Activated naive CD4-positive, alpha-beta T cell treated with anti-CD3 and anti-CD28 coated beads, Interleukin-2, amount 50 U/mL, for 72 hours (primary cell): ENCODE measurements around the gene RRM2. TPM values are rescaled to one million over a fixed set of nuclear protein-coding genes. Genes with fewer than 3 reads are reported as not detected.
"Not testable (repeated sequence)": the region's sequence is repeated elsewhere in the genome, so short reads cannot be mapped to it uniquely, and the experiment has no call there.

Experiments used
- ATAC-seq, 2 donors: fragments of 150-1000 bp; cut with Tn5 transposase; 2 replicates each; pipeline ENCODE4 v1.10.0; 2021; ENCODE audit warnings: mild to moderate bottlenecking in 2 of 2, moderate library complexity in 2 of 2
- DNase-seq, 2 donors: peaks; one replicate each; pipeline ENCODE4 v3.0.0; 2021 to 2022; ENCODE audit warnings: low spot score in 2 of 2
- H3K27ac Mint-ChIP-seq, 2 donors: one replicate each; pipeline ENCODE4 v1.8.0; 2022; ENCODE audit warnings: mild to moderate bottlenecking in 2 of 2, mixed read lengths in 2 of 2
- H3K36me3 Mint-ChIP-seq, 2 donors: one replicate each; pipeline ENCODE4 v1.8.0; 2022; ENCODE audit warnings: mixed read lengths in 2 of 2
- H3K9me3 Mint-ChIP-seq, 2 donors: one replicate each; pipeline ENCODE4 v1.8.0; 2022; ENCODE audit warnings: mixed read lengths in 2 of 2
- total RNA-seq, 2 donors: library from RNA; stranded (reverse); gene quantifications; one replicate each; pipeline ENCODE4 v1.2.3, GENCODE V29; 2022

Gene RRM2
- total RNA-seq, 2 donors from 2014 or later = 413 to 682 TPM

DNA sequence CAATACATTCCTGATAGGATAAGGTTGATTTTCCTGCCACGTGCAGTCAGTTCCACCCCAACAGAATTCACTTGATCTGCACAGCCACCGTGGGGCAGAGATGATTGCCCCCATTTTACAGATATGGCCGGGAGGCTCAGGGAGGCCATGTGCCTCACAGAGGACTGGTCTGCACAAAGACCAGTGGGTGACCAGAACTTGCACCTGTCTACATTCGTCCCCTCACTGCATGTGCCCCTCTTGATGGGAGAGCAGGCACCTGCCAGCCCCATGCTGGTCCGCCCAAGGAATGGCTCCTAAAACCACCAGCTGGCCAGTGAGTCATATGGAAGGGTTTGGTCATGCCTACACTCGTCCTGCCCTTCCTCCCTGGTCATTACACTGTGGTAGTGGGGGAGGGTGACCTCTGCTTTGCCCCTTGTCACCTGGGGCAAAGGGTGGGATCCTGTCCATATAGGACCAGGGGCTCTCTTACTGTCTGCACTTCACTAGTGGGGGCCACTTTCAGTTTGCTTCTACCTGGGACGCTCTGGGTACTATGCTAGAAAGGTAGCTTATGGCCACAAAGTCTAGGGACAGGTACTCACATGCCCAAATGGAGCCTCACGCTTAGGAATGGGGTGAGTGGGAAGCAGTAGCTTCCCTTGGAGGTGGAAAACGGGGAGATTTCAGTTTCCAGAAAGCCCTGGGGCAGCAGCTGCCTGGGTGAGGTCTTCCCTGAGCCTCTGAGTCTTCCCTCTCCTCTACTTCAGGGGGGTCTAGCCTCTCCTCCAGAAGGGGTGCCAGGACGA, 14.7 kb downstream of the RRM2 start:
- ATAC-seq = peak; percentile 9 to 43
- DNase-seq = no peak
- Mint-ChIP-seq H3K36me3 (peaks cover 10 to 16% of the 10 kb centered on the region in 2 donors), H3K9me3 (no peaks in the 10 kb centered on the region), H3K27ac (peak overlapping the region in 1 of 2 donors; percentile 31)

DNA sequence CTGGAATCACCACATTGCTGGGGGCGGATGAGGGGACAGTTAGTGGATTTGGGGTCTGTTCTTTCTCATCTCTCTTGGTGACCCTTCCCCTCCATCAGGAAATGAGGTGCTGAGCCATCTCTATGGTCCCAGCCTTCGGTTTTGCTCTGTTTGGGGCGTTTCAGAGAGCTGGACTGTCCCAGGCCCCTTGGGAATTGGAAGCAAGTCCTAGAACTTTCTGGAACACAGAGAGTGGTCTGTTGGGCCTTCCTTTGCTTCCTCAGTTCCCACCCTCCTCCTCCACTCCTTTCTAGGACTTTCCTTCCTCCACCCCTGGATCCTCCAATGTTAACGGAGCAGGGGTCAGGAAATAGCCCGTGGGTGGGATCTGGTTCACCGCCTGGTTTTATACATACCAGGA, 17.0 kb downstream of the RRM2 start:
- DNase-seq (no peak), ATAC-seq (no peak)
- Mint-ChIP-seq H3K27ac (peak overlapping the region in 1 of 2 donors; percentile 0), H3K9me3 (no peaks in the 10 kb centered on the region), H3K36me3 (peaks cover 5 to 25% of the 10 kb centered on the region in 2 donors)

DNA sequence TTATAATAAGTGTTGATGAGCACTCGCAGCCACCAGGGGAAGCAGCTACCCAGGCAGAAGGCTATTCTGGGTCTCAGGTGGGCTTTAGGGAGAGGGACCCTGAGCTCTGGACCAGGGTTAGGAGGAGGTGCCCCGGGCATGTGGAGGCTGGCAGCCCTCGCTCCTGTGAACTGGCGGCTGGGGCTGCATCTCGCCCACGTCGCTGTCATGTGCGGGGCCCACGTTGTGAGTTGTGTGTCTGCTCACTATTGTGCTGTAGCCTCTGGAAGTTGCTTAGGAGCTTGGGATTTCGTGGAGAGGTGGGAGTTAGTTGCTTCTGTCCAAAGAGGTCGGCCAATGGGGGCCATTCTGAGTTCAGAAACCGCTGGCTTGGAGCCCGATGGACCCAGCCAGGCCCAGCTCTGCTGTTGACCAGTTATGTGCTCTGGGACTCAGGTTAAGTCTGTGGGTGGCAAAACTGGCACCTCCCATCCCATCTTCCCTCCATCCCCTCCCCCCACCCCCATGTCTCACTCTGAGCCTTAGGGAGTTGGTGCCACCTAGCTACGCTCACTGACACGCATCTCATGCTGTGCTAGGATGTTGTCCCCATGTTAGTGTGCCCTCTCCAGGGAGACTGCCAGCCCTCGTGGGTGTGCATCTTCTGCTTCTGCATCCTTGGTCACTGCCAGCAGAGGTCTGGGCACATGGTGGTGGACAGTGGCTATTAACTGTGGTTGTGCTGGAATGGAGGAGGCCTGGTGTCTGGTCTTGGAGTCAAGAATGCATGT, 18.5 kb downstream of the RRM2 start:
- peak overlapping the region; percentile 10 to 45 for H3K27ac Mint-ChIP-seq
- peaks cover 5 to 36% of the 10 kb centered on the region in 2 donors for H3K36me3 Mint-ChIP-seq
- no peak for ATAC-seq
- DNase-seq = no peak
- no peaks in the 10 kb centered on the region for H3K9me3 Mint-ChIP-seq

GRCh38 chr2:10141736-10142639, 19.4 kb downstream of the RRM2 start:
- ATAC-seq = peak; percentile 40 to 62
- Mint-ChIP-seq H3K27ac (peak overlapping the region; percentile 10 to 45), H3K9me3 (no peaks in the 10 kb centered on the region), H3K36me3 (peaks cover 5 to 36% of the 10 kb centered on the region in 2 donors)
- peak in 1 of 2 donors; percentile 45 for DNase-seq

GRCh38 chr2:10142640-10142965, 20.1 kb downstream of the RRM2 start:
- H3K27ac Mint-ChIP-seq = peak overlapping the region in 1 of 2 donors; percentile 55
- DNase-seq (no peak), ATAC-seq (no peak)
- no peaks in the 10 kb centered on the region for H3K9me3 Mint-ChIP-seq
- H3K36me3 Mint-ChIP-seq = peaks cover 5 to 36% of the 10 kb centered on the region in 2 donors

GRCh38 chr2:10144771-10145518, 22.4 kb downstream of the RRM2 start:
- Mint-ChIP-seq H3K9me3 (no peaks in the 10 kb centered on the region), H3K36me3 (peaks cover 12 to 50% of the 10 kb centered on the region in 2 donors), H3K27ac (peak overlapping the region; percentile 21 to 81)

DNA sequence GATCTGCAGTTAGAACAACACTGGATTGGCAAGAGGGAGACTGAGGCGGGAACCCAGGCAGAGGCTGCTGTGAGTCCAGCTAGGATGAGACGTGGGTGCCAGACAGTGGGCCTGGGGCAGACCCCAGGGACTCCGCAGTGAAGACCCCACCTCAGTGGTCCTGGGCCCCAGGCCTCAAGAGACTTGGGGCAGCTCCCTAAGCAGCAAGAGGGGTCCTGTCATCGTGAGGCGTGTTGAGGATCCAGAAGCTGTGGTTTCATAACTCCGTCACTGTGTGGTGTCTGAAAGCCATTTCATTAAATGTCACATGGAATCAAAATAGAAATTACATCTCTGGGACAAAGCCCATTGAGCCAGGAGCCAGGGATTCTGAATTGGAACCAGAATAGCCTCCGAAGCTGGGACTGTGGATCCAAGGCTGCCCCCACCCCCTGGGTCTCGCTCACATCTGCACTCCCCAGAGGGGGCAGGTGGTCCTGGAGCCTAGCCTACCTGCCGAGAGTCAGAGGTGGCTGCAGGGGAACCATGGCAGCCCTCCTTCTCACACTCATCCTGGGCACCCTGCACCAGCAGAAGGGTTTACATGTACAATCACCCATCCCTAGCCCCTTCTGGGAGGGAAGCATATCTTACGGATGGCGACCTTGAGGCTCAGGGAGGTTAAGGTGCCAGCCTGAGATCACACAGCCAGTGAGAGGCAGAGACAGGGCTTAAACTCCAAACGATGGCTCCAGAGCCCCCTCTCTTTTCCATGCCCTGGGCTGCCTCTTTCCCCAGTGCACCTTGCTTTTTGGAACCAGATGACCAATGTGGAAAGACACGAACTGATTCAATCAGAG, 23.2 kb downstream of the RRM2 start:
- no peak for ATAC-seq
- Mint-ChIP-seq H3K27ac (peak overlapping the region in 1 of 2 donors; percentile 21), H3K36me3 (peaks cover 16 to 57% of the 10 kb centered on the region in 2 donors), H3K9me3 (no peaks in the 10 kb centered on the region)
- no peak for DNase-seq

More at GRCh38 chr2:10144771-10145518, 22.4 kb downstream of the RRM2 start:
- ATAC-seq (no peak), DNase-seq (no peak)

DNA sequence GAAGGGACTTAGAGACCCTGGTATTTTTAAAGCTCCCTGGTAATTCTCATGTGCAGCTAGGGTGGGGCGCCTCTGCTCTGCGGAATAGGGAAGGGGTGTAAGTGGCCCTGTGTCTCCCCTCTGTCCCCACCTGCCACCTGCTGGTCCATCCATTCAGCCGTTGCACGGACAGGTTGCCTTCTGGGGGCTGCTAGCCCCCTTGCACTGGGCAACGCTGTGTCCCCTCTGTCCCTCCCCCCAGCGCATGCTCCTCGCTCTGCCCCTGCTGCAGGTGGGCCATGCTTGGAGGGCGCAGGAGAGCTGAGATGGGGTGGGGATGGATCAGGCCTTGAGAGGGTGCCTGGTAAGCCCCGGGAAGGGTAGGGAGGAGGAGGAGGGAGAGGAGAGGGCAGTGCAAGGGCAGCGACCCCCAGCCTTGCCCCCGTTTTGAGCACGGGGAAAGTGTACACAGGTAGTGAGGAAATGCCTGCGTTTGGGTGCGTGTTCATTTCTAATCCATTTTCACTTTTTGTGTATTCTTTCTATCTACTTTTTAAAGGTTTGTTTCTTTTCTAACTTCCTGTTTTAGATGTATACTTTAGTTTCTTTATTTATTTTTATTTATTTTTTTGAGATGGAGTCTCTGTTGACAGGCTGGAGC, 23.9 kb downstream of the RRM2 start:
- DNase-seq (no peak), ATAC-seq (no peak)
- peaks cover 15 to 56% of the 10 kb centered on the region in 2 donors for H3K36me3 Mint-ChIP-seq
- no peak overlapping the region for H3K27ac Mint-ChIP-seq
- no peaks in the 10 kb centered on the region for H3K9me3 Mint-ChIP-seq

- ATAC-seq, H3K27ac Mint-ChIP-seq, DNase-seq, H3K9me3 Mint-ChIP-seq: not testable (repeated sequence)
- peaks cover 12 to 50% of the 10 kb centered on the region in 2 donors for H3K36me3 Mint-ChIP-seq
Measured at GRCh38 chr2:10147050-10147660, 24.6 kb downstream of the RRM2 start.

- Mint-ChIP-seq H3K27ac (no peak overlapping the region), H3K36me3 (peaks cover 13 to 47% of the 10 kb centered on the region in 2 donors), H3K9me3 (no peaks in the 10 kb centered on the region)
- DNase-seq (no peak), ATAC-seq (no peak)
Measured at GRCh38 chr2:10148268-10148667, 25.7 kb downstream of the RRM2 start.

DNA sequence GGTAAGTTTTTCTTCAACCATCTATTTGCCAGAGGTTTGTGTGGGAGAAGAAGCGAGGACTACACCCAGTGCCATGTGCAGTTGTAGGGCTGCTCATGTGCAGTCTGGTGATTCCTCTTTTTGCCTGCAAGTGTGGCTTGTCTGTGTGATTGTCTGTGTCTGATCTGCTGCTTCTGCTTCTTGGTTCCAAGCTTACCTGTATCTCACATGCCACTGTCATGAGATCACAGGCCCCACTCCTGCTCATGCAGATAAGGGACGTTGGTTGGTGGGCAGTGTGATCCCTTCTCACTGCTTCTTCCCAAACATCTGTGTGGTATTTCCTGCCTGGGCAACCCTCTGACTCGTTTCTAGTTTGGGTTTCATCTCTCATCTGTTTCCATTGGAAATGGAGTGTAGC, 27.1 kb downstream of the RRM2 start:
- ATAC-seq (no peak), DNase-seq (no peak)
- peaks cover 16 to 45% of the 10 kb centered on the region in 2 donors for H3K36me3 Mint-ChIP-seq
- no peaks in the 10 kb centered on the region for H3K9me3 Mint-ChIP-seq
- H3K27ac Mint-ChIP-seq = peak overlapping the region in 1 of 2 donors; percentile 25

GRCh38 chr2:10150436-10150835, 27.9 kb downstream of the RRM2 start:
- Mint-ChIP-seq H3K27ac (peak overlapping the region in 1 of 2 donors; percentile 66), H3K36me3 (peaks cover 16 to 37% of the 10 kb centered on the region in 2 donors), H3K9me3 (no peaks in the 10 kb centered on the region)
- DNase-seq (no peak), ATAC-seq (no peak)

- ATAC-seq (no peak), DNase-seq (no peak)
- Mint-ChIP-seq H3K36me3 (peaks cover 16 to 36% of the 10 kb centered on the region in 2 donors), H3K9me3 (no peaks in the 10 kb centered on the region), H3K27ac (no peak overlapping the region)
Measured at GRCh38 chr2:10151462-10151861, 28.9 kb downstream of the RRM2 start.

DNA sequence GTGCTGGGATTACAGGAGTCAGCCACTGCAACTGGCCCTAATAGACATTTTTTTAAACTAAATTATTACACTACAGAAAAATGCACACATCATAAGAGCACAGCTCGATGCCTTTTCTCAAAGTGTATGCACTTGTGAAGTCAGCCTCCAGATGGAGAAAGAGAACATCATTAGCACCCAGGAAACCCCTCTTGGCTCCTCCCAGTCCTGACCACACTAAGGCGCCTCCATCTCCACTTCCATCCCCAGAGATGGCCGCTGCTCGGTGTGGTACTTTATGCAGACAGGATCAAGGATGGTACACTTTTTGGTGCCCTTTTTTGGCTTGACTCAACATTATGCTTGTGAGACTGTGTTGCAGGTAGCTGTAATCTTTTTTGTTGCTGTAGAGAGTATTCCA, 34.8 kb downstream of the RRM2 start:
- Mint-ChIP-seq H3K27ac (no peak overlapping the region), H3K36me3 (peaks cover 5 to 11% of the 10 kb centered on the region in 2 donors), H3K9me3 (no peaks in the 10 kb centered on the region)
- no peak for DNase-seq
- ATAC-seq = no peak
